Measurements from ENCODE around the gene KCNRG.
"Not testable (repeated sequence)": the region's sequence is repeated elsewhere in the genome, so short reads cannot be mapped to it uniquely, and the experiment has no call there.

The KCNRG gene, protein sequence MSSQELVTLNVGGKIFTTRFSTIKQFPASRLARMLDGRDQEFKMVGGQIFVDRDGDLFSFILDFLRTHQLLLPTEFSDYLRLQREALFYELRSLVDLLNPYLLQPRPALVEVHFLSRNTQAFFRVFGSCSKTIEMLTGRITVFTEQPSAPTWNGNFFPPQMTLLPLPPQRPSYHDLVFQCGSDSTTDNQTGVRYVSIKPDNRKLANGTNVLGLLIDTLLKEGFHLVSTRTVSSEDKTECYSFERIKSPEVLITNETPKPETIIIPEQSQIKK

DNA sequence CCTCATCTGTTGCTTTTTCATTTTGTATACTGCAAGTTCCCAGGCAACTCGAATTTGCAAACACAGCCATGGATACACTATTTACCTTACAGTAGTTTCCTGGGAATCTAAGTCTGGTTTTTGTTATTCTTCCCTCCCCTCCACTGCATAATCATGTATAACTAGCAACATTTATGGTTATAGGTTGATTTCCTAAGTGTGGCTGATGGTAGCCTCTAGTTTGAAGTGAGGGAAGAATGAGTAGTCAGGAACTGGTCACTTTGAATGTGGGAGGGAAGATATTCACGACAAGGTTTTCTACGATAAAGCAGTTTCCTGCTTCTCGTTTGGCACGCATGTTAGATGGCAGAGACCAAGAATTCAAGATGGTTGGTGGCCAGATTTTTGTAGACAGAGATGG, at the start of gene KCNRG:
Gene KCNRG (plus strand): TSS at position 187 of the 400 bp plus-strand sequence. CDS start 50 bp downstream, at position 237.
- DNase-seq: no peak

DNA sequence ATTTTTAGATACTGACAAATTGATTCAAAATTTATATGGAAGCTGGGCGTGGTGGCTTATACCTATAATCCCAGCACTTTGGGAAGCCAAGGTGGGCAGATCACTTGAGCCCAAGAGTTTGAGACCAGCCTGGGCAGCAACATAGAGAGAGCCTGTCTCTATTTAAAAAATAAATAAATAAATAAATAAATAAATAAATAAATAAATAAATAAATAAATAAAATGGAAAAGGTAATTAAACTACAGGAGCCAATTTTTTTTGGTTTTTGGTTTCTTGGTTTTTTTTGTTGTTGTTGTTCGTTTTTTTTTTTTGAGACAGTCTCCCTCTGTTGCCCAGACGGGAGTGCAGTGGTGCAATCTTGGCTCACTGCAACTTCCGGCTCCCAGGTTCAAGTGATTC, 47.8 kb upstream of the KCNRG start:
- DNase-seq: no peak

DNA sequence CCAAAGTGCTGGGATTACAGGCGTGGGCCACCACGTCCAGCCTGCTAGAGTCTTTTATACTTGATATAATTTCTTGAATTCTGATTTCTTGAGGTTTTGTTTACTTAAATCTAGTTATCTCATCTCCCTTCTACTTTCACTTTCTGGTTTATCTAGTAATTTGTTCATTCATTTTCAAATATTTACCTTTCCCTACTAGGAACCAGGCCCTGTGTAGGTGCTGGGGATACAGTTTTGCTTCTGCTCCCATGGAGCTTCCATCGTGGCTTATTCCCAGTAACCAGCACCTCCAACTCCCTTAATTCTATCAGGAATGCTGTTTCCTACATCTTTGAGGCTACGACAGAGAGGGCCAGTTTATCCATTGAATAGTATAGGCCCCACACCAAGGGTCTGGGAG, 42.5 kb upstream of the KCNRG start:
- DNase-seq: no peak

DNA sequence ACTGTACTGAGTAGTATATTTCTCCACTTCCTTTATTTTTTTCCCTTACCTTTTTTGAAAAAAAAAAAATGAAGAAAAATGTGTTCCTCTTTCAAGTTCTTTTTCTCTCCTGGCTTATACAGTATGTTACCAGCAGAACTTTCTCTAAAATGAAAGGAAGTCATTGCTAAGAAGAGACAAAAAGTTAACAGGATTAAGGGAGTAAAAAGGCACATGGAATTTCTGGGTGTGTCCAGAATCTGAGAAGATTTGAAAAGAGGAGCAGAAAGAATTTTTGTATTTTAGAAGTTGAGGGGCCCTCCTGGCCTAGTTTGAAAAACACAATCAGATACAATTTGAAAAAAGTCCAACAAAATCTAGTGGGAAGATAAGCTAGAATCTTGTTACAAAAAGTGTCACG, 39.4 kb upstream of the KCNRG start:
- no peak for DNase-seq

DNA sequence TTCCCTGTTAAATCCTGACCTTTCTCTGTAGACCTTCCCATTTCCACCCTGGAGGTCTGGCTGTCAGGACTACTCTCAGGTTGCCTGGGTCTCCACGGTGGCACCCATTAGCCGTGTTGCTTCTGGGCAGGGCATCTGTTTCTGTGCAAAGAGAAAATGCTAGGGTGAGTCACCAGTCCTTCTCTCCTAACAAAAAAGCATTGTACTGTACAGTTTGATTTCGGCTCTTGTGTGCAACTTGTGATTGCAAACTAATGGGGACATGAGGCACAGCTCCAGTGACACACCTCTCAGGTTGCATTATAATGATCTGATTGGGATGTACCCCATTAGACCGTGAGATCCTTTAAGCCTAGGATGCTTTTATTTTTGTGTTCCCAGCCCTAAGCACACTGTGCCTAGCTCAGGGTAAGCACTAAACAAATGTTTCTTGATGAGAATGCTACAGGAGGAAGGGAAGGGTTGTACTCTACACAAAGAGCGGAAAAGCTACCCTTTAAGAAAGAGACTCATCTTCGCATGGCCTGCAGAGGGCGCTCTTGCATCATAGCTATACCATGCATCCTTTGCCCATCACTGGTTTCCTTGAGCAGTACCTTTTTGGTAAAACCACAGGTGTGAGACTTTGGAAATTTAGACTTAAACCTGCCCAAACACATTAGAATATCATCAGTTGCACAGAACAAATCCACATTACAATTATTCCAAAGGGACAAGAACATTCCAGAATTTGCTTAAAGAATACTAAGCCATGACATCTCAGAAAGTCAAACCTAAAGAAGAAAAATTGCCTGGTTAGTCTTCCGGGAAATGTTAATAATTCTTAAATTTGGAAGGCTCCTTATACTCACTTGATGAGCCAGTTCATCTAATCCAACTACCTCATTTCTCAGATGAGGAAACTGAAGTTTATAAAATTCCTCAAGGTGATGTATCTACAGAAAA, 38.7 kb upstream of the KCNRG start:
- DNase-seq: peak; percentile 81

DNA sequence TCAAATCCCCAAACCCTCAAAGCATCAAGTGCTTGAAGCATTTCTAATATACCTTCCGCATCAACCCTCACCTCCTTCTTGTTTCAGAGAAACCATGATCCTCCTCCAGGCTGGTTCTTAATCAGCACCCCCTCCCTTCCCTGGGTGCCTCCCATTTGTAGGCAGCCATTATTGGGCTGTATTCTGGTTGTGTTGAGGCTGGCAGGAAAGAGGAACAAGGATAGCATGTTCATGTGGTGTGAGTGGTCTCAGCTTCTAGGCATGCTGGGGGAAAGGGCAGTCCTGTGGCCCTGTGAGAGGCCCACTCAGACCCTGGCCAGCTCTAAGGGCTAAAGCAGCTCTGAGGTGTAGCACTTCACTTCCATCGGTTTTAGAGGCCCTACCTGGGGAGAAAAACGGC, 37.3 kb upstream of the KCNRG start:
- no peak for DNase-seq

DNA sequence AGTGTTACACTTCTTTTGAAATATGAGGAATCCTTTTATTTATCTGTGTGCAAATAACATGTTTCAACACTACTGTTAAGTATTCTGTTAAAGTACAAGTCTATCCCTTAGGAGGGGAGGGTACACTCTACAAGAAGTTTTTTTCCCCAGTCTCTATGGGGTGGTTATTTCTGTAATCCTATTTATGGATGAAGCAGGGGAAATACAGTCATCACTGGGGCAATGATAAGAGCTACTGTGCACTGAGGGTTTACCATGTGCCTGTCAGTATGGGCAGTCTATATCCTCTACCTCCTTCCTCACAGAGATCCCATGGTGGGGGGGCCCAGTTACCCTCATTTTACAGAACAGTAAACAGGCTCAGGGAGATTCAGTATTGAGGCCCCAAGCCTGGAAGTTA, 35.0 kb upstream of the KCNRG start:
- DNase-seq: no peak

DNA sequence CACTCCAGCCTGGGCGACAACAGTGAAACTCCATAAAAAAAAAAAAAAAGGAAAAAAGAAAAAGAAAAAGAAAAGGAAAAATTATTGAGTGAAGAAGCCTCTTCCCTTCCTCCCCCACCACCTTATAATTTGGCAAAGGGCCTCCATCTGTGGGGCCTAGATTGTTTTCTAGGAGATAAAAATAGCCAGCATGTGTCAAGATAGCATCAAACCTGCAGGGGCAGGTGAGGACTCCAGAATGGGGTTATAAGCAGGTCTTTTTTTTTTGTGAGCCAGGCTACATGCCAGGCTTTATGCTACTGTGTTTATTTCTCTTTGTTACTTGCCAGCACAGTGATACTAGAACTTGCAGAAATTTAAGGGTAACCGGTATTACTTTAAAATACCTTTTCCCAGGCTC, 30.1 kb upstream of the KCNRG start:
- peak; percentile 10 for DNase-seq

DNA sequence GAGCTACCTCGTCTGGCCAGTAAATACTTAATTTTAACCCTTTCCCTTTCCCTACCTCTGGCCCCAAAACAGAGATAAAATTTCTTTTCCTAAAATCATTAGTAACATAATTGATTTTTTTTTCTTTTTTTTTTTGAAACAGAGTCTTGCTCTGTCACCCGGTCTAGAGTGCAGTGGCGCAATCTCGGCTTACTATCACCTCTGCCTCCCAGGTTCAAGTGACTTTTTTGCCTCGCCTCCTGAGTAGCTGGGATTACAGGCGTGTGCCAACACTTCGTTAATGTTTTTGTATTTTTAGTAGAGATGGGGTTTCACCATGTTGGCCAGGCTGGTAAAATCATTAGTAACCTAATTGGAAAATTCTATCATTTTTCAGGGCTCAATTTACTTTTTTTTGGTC, 28.8 kb upstream of the KCNRG start:
- DNase-seq: no peak

DNA sequence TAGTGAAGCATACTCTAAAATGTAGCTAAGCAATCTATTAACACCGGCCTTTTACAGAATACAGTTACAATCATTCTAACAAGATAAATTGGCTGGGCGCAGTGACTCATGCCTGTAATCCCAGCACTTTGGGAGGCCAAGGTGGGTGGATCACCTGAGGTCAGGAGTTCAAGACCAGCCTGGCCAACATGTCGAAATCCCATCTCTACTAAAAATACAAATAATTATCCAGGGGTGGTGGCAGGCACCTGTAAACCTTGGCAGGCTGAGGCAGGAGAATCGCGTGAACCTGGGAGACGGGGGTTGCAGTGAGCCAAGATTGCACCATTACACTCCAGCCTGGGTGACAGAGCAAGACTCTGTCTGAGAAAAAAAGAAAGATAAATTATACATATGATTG, 24.6 kb upstream of the KCNRG start:
- DNase-seq: not testable (repeated sequence)

DNA sequence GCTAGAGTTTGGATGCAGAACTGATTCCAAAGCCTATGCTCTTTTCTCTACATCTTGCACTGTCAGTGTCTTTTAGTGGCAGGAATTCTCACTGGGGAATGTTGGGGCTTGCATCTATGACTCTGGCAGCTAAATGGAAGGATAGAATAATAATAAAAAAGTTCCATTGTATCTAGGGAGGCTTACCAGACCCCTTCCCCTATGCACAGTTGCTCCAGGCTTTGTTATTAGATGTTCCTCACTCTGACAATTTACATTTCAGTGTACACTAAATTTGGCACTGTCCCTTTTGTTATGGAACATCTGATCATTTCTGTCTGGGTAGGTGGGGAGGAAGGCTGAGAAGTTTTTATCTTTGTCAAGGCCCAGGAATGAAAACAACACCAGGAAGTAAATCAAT, 22.1 kb upstream of the KCNRG start:
- no peak for DNase-seq

DNA sequence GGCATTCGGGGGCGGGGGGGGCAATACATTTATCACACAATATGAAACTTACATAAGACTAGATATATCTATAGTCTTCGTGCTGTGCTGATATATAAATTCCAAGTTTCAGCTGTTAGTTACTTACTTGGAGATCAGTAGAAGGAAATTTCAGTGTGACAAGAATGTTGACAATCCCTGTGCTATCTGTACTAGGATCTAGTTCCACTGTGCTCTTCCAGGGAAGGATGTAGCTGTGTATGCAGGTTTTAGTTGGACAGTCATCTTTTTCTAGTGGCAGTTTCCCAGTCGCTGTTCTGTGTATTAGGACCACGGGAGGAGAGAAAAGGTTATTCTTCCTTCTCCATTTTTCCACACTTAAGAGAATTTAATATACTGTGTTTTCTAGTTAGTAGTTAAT, 21.6 kb upstream of the KCNRG start:
- no peak for DNase-seq

DNA sequence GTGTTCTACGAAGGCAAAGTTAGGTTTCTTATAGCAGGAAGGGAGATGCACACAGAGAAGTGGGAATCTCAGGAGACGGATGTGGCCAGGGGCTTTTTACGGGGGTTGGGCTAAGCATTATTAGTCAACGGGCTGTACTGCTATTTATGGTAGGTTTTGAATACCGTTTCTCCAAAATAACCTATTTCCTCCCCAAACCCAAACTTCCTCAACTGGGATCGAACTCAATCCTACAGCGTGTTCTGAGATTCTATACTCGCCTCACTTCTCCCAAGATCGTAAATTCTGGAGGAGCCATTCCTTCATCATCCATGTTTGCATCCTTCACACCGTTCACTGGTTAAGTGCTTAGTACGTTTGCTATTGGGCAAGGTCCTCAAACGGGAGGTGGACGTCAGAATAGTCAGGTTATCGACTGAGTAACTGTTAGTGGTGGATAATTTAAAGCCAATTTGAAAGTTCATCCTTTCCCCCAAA, 19.6 kb upstream of the KCNRG start:
- peak; percentile 10 for DNase-seq

DNA sequence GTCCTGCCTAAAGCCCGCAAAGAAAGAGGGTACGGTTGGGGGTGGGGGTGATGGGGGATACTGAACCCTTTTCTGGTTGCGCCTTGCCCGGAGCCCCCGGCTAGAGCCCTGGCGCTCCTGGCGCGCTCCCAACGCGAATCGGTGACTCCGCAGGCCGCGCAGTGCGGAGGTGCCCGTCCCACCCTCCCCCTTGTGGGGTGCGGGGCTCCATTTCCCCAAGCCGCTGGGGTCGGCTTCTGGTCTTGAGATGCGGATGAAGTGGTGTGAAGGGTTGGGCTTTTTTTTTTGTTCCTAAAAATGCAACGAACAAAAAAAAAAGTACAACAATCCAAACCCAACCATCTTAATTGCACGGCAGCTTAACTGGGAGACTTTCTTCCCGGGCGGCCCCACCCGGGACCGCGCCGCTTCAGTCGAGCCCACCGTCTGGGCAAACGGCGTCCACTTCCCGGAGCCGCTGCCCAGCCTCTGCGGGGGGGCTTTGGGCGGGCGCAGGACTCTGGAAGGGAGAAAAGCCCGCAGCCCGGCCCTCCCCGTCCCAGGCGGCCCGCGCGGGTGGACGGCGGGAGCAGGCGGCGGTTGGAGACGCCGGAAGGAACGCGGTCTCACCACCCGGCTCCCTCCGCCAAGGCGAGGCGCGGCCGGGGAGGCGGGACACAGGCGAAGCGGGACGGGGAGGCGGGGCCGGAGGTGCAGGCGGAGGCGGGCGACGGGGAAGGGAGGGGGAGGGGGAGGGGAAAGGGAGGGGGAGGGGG, 18.9 kb upstream of the KCNRG start:
- DNase-seq: peak; percentile 93

DNA sequence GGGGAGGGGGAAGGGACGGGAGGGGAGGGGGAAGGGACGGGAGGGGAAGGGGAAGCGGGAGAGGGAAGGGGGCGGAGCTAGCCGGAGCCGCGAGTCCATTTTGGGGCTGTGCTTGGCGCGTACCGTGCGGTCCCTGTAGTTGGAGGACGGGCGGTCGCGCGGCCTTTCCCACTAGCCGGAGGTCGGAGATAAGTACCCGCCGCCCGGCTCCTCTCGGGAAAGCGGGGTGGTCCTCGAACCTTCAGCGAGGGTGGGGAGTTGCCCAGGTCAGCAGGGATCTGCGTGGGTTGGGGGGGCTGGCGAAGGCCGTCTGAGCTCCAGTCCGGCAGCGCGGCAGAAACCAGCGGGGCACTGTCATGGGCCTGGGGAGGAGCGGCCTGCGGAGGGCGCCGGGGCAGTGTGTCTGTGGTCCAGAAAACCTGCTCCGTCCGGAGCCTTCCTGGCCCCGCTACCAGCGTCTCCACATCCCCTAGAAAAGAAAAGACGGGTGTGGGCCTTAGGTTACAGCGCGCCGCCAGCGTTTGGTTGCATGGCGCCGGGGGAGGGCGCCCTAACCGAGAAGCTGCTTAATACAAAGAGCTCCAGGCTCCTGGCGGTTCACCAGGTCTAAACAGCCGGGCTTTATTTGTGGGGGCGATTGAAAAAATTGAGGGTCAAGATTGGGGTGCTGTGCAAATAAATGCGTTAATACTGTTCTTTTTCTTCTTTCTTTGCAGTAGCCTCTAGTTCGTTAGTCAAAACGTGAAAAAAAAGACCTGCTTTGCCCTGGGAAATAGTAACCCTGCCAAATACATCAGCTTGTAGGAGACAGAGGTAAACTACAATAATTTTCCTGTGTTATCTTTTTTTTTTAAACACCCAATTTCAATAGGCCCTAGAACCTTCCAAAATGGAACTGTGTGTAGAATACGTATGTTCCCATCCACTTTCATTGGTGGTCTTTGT, 18.0 kb upstream of the KCNRG start, which contains the start of gene TRIM13:
Gene TRIM13 (plus strand): TSS at position 92 of the 945 bp plus-strand sequence. CDS start 14,899 bp downstream, outside the sequence.
- DNase-seq: peak; percentile 92

DNA sequence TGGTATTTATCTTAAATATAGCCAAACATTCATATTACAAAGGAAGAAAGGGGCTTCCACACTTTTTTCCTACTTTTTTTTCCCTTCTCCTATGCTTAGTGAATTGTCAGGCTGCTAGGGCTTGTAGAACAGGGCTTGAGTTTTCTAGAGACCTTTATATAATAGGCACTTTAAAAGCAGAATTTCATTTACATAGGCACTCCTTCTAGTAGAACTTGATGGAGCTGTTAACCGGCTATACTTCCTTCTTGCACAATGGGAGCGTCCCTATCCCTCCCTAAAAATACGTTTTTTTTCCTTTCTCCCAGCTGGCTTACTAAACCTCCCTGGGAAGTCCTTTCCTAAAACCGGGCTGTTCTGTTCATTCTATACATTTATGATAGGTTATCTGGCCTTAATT, 17.3 kb upstream of the KCNRG start:
- DNase-seq: peak; percentile 10

DNA sequence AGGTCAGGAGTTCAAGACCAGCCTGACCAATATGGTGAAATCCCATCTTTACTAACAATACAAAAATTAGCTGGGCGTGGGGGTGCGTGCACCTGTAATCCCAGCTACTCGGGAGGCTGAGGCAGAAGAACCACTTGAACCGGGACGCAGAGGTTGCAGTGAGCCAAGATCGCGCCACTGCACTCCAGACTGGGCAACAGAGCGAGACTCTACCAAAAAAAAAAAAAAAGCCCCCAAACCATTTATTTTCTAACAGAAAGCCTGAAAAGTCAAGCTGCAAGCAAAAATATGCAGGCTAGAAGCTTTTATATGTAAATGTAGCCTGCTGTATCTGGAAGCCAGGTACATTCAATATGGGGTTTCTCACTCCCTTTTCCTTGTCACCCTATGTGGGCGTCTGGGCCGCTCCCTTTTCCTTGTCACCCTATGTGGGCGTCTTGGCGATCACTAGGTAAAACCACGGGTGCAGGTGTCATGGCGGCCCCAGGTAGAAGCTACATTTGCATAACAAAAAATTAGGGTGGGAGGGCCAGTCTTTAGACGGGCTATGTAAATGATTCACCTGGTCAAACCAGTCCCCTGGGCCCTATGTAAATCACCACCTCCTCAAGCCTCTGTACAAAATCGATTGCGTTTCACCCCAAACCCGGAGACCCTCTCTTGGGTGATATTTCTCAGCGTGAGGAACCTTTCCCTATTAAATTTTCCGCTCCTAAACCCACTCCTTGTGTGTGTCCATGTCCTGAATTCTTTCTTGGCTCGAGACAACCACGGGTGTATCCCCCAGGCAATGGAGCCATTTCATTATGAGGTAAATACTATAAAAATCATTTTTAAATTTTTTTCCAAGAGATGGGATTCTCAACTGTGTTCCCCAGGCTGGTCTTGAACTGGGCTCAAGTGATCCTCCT, 16.3 kb upstream of the KCNRG start:
- no peak for DNase-seq

DNA sequence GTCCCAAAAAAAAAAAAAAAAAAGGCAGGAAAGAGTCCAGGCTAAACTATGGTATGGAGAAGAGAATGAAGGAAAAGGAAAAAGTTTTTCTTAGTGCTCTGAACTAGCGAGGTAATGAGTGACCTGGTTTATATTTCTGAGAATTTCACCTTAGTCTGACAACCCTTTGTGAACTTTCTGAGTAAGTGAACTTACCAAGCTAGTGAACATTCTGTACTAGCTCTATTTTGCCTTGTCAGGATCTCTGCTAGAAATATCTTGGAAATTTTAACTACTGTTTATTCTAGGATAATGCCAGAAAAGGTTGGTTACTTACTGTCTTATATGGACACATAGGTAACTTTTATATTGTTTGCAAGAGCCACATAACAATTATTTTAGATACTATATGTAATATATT, 14.0 kb upstream of the KCNRG start:
- DNase-seq: no peak

DNA sequence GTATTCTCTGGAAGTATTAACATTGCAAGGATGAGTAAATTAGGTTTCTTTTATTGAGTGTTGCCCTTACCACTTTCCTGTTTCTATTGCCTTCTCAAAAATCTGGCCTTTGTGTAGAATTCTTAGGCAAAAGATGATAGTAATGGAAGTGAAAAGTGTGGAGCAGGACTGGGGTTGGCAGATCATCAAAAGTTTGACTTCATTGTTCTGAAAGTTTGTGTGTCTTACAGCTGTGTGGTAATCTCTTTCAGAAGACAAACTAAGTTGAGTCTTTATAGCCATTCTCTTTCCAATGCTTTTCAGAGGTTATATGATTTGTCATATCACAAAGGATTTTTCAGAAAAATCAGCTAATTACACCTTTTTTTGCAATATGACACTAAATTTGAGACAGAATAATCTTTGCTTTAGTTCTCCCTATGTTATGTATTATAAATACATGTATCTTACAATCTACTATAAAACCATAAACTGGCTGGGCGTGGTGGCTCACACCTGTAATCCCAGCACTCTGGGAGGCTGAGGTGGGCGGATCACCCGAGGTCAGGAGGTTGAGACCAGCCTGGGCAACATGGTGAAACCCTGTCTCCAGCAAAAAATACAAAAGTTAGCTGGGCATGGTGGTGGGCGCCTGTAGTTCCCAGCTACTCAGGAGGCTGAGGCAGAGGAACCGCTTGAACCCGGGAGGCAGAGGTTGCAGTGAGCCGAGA, 8.7 kb upstream of the KCNRG start:
- no peak for DNase-seq

DNA sequence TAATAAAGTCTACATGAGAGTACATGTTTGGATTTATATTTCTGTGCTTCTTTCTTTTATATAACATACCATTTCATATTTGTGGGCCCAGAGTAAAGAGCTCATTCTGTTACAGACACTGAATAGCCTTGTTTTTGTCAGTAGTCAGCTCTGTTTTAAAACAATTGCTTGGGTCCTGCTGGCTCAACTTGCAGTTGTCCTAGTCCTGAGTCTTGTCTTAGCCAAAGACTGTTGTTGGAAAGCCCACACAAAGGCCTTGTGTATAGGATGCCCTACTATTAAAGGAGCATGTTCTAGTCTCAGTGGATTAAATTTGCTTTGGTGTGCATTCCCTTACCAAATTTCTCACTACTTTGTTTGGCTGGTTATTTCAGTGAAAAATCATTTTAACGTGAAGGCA, 3.8 kb upstream of the KCNRG start:
- no peak for DNase-seq

Data from NCI-H69 (cell line).